GM18870 (cell line): ENCODE data around the gene SLC4A7.

Experiments
- ATAC-seq: cut with Tn5 transposase; IDR thresholded peaks from one replicate; pipeline ENCODE4 v1.9.1; 2021; ENCODE audit warnings: moderate library complexity; ENCODE audit not compliant: unreplicated experiment

The SLC4A7 gene

GRCh38 chr3:27326629-27327545, 157.3 kb downstream of the SLC4A7 start:
- ATAC-seq = no peak

- no peak for ATAC-seq
Measured at GRCh38 chr3:27326202-27326601, 158.0 kb downstream of the SLC4A7 start.

- ATAC-seq = no peak
Measured at GRCh38 chr3:27325419-27325818, 158.8 kb downstream of the SLC4A7 start.

- no peak for ATAC-seq
Measured at GRCh38 chr3:27324686-27325085, 159.5 kb downstream of the SLC4A7 start.

GRCh38 chr3:27323087-27323570, 161.1 kb downstream of the SLC4A7 start:
- ATAC-seq = no peak
